ENCODE data around the gene GRK2. TPM values are rescaled to one million over a fixed set of nuclear protein-coding genes. Genes with fewer than 3 reads are reported as not detected.
"Not testable (repeated sequence)": the region's sequence is repeated elsewhere in the genome, so short reads cannot be mapped to it uniquely, and the experiment has no call there.

Gene GRK2
- total and polyA plus RNA-seq, 3 donors from 2014 or later: 45.6 to 87.6 (median 64.3) TPM

- Histone ChIP-seq H3K36me3 (ENCODE audit: low read depth, missing control alignments) (peaks cover 3% of the 10 kb centered on the region), H3K4me1 (peaks cover 3% of the 10 kb centered on the region), H3K27me3 (no peaks in the 10 kb centered on the region), H3K9me3 (no peaks in the 10 kb centered on the region), H3K27ac (no peak overlapping the region), H3K4me3 (no peak overlapping the region)
- intact Hi-C loops (cut with DNase I; ENCODE audit: low total_unique reads): no loop called here
- TF ChIP-seq, protein P1, sequence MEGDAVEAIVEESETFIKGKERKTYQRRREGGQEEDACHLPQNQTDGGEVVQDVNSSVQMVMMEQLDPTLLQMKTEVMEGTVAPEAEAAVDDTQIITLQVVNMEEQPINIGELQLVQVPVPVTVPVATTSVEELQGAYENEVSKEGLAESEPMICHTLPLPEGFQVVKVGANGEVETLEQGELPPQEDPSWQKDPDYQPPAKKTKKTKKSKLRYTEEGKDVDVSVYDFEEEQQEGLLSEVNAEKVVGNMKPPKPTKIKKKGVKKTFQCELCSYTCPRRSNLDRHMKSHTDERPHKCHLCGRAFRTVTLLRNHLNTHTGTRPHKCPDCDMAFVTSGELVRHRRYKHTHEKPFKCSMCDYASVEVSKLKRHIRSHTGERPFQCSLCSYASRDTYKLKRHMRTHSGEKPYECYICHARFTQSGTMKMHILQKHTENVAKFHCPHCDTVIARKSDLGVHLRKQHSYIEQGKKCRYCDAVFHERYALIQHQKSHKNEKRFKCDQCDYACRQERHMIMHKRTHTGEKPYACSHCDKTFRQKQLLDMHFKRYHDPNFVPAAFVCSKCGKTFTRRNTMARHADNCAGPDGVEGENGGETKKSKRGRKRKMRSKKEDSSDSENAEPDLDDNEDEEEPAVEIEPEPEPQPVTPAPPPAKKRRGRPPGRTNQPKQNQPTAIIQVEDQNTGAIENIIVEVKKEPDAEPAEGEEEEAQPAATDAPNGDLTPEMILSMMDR (IDR thresholded peaks at IDR 0.05): no peak
- TF ChIP-seq POLR2A (IDR thresholded peaks at IDR 0.05): no peak
- WGBS, 2 donors: 83 to 85% methylated on average over 7 of the region's 7 CpGs
- no peak for DNase-seq
Observed at GRCh38 chr11:67233584-67234190, 32.6 kb upstream of the GRK2 start.

GRCh38 chr11:67234571-67234970 lies 31.7 kb upstream of the GRK2 start:
- H3K36me3 ChIP-seq (ENCODE audit: low read depth, missing control alignments); H3K27ac ChIP-seq; intact Hi-C loops (cut with DNase I; ENCODE audit: low total_unique reads); H3K4me3 ChIP-seq; DNase-seq; H3K9me3 ChIP-seq; H3K27me3 ChIP-seq: not testable (repeated sequence)
- 89 to 94% methylated on average over 8 of the region's 8 CpGs for WGBS, 2 donors
- H3K4me1 ChIP-seq: peaks cover 11% of the 10 kb centered on the region

- Histone ChIP-seq H3K27me3 (no peaks in the 10 kb centered on the region), H3K27ac (no peak overlapping the region), H3K9me3 (no peaks in the 10 kb centered on the region), H3K4me3 (no peak overlapping the region), H3K36me3 (ENCODE audit: low read depth, missing control alignments) (no peaks in the 10 kb centered on the region), H3K4me1 (peaks cover 25% of the 10 kb centered on the region)
- no peak for DNase-seq
- WGBS, 2 donors: 94 to 97% methylated on average over 1 of the region's 1 CpG
- TF ChIP-seq POLR2A (IDR thresholded peaks at IDR 0.05): no peak
- TF ChIP-seq, protein P1 (IDR thresholded peaks at IDR 0.05): no peak
- intact Hi-C loops (cut with DNase I; ENCODE audit: low total_unique reads): no loop called here
Observed at GRCh38 chr11:67237574-67237973, 28.7 kb upstream of the GRK2 start.

DNA sequence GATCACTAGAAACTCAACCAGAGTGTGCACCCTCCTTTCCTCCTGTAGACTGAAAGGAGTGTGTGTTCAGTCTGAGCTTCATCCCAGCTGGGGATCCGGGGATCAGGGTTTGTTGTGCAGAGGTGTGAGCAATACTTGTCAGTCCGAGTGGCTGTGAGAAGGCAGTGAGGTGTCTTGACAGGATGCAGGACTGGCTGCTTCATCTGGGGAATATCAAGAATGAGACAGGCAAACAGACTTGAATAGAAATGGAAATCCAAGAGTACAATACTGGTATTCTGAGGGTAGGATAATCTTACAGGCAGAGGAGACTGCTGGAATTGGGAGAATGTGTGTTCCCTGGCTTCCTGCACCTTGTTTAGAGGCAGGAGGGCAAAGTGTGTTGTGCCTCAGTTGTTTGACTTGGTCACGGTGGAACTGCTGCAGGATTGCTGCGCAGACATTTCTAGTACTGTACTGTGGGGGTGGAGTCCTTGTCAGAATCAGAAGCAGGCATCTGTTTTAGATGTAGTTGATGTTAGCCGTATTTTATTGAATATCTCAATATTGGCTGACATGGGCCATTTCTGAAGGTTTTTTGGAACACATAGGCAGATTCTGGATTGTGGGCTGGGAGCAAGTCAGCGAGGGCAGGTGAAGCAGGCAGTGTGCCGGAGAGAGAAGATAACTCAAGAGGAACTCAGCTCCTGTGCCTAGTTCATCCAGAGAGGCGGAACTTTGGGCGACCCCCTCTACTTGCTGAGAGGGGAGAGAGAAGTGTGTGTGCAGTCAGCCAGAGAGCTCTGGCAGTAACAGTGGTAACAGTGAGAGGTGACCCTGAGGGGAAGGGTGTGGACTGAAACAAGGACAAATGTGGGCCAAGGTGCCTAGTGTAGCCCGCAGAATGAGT lies 27.1 kb upstream of the GRK2 start:
- H3K27me3 ChIP-seq: no peaks in the 10 kb centered on the region
- no peaks in the 10 kb centered on the region for H3K36me3 ChIP-seq (ENCODE audit: low read depth, missing control alignments)
- peak overlapping the region; percentile 72 to 87 for H3K27ac ChIP-seq
- TF ChIP-seq, protein P1 (IDR thresholded peaks at IDR 0.05): no peak
- TF ChIP-seq POLR2A (IDR thresholded peaks at IDR 0.05): no peak
- WGBS, 2 donors: 12% methylated on average over 10 of the region's 10 CpGs
- peaks cover 25% of the 10 kb centered on the region for H3K4me1 ChIP-seq
- H3K4me3 ChIP-seq: peak overlapping the region in 1 of 2 donors; percentile 68
- no peak for DNase-seq
- H3K9me3 ChIP-seq: no peaks in the 10 kb centered on the region
- intact Hi-C loops (cut with DNase I; ENCODE audit: low total_unique reads): no loop called here

- peak overlapping the region; percentile 55 to 68 for H3K4me3 ChIP-seq
- TF ChIP-seq, protein P1 (IDR thresholded peaks at IDR 0.05): no peak
- TF ChIP-seq POLR2A (IDR thresholded peaks at IDR 0.05): no peak
- H3K36me3 ChIP-seq (ENCODE audit: low read depth, missing control alignments): no peaks in the 10 kb centered on the region
- peak overlapping the region; percentile 72 to 87 for H3K27ac ChIP-seq
- 0% methylated on average over 23 to 31 of the region's 31 CpGs for WGBS, 2 donors
- no peaks in the 10 kb centered on the region for H3K27me3 ChIP-seq
- peaks cover 25% of the 10 kb centered on the region for H3K4me1 ChIP-seq
- H3K9me3 ChIP-seq: no peaks in the 10 kb centered on the region
- peak; percentile 98 for DNase-seq
- intact Hi-C loops (cut with DNase I; ENCODE audit: low total_unique reads): no loop called here
Observed at GRCh38 chr11:67239783-67240575, 26.3 kb upstream of the GRK2 start.

Data from testis (tissue), 3 donors.